Measurements from ENCODE around the gene NUB1.

NUB1 gene

GRCh38 chr7:151348970-151349369, 7.4 kb downstream of the NUB1 start:
- Mint-ChIP-seq H3K27ac (peak overlapping the region; percentile 97), H3K4me3 (peak overlapping the region; percentile 83), H3K36me3 (peaks cover 11% of the 10 kb centered on the region), H3K4me1 (ENCODE audit: low read depth) (peaks cover 57% of the 10 kb centered on the region), H3K27me3 (no peaks in the 10 kb centered on the region), H3K9me3 (ENCODE audit: low read depth) (no peaks in the 10 kb centered on the region)

GRCh38 chr7:151349507-151349853, 7.9 kb downstream of the NUB1 start:
- H3K27ac Mint-ChIP-seq: peak overlapping the region; percentile 97
- H3K4me1 Mint-ChIP-seq (ENCODE audit: low read depth): peaks cover 57% of the 10 kb centered on the region
- H3K27me3 Mint-ChIP-seq: no peaks in the 10 kb centered on the region
- no peaks in the 10 kb centered on the region for H3K9me3 Mint-ChIP-seq (ENCODE audit: low read depth)
- peaks cover 11% of the 10 kb centered on the region for H3K36me3 Mint-ChIP-seq
- H3K4me3 Mint-ChIP-seq: peak overlapping the region; percentile 83

- H3K4me3 Mint-ChIP-seq: peak overlapping the region; percentile 81
- peaks cover 52% of the 10 kb centered on the region for H3K4me1 Mint-ChIP-seq (ENCODE audit: low read depth)
- peaks cover 10% of the 10 kb centered on the region for H3K36me3 Mint-ChIP-seq
These were observed 9.4 kb downstream of the NUB1 start for GRCh38 chr7:151351027-151351426.

GRCh38 chr7:151351967-151352366, 10.4 kb downstream of the NUB1 start:
- peaks cover 15% of the 10 kb centered on the region for H3K36me3 Mint-ChIP-seq
- H3K4me1 Mint-ChIP-seq (ENCODE audit: low read depth): peaks cover 46% of the 10 kb centered on the region

More at GRCh38 chr7:151351027-151351426, 9.4 kb downstream of the NUB1 start:
- H3K27ac Mint-ChIP-seq: peak overlapping the region; percentile 97
- H3K9me3 Mint-ChIP-seq (ENCODE audit: low read depth): no peaks in the 10 kb centered on the region
- H3K27me3 Mint-ChIP-seq: no peaks in the 10 kb centered on the region

GRCh38 chr7:151352512-151352911, 10.9 kb downstream of the NUB1 start:
- H3K4me1 Mint-ChIP-seq (ENCODE audit: low read depth): peaks cover 44% of the 10 kb centered on the region
- peaks cover 15% of the 10 kb centered on the region for H3K36me3 Mint-ChIP-seq
- no peak overlapping the region for H3K4me3 Mint-ChIP-seq
- H3K27me3 Mint-ChIP-seq: no peaks in the 10 kb centered on the region
- no peaks in the 10 kb centered on the region for H3K9me3 Mint-ChIP-seq (ENCODE audit: low read depth)
- H3K27ac Mint-ChIP-seq: peak overlapping the region; percentile 97

More at GRCh38 chr7:151351967-151352366, 10.4 kb downstream of the NUB1 start:
- Mint-ChIP-seq H3K9me3 (ENCODE audit: low read depth) (no peaks in the 10 kb centered on the region), H3K27ac (peak overlapping the region; percentile 97), H3K4me3 (peak overlapping the region; percentile 81), H3K27me3 (no peaks in the 10 kb centered on the region)

- no peak overlapping the region for H3K4me3 Mint-ChIP-seq
- no peaks in the 10 kb centered on the region for H3K27me3 Mint-ChIP-seq
- no peak overlapping the region for H3K27ac Mint-ChIP-seq
- H3K36me3 Mint-ChIP-seq: peaks cover 23% of the 10 kb centered on the region
- H3K9me3 Mint-ChIP-seq (ENCODE audit: low read depth): no peaks in the 10 kb centered on the region
- peaks cover 5% of the 10 kb centered on the region for H3K4me1 Mint-ChIP-seq (ENCODE audit: low read depth)
These were observed 19.8 kb downstream of the NUB1 start for GRCh38 chr7:151361193-151361959.

GRCh38 chr7:151363182-151363581, 21.6 kb downstream of the NUB1 start:
- H3K27ac Mint-ChIP-seq: no peak overlapping the region
- H3K36me3 Mint-ChIP-seq: peaks cover 21% of the 10 kb centered on the region
- no peaks in the 10 kb centered on the region for H3K9me3 Mint-ChIP-seq (ENCODE audit: low read depth)
- no peak overlapping the region for H3K4me3 Mint-ChIP-seq
- peaks cover 8% of the 10 kb centered on the region for H3K4me1 Mint-ChIP-seq (ENCODE audit: low read depth)
- no peaks in the 10 kb centered on the region for H3K27me3 Mint-ChIP-seq

- Mint-ChIP-seq H3K27ac (no peak overlapping the region), H3K27me3 (no peaks in the 10 kb centered on the region)
These were observed 24.7 kb downstream of the NUB1 start for GRCh38 chr7:151366166-151366879.

GRCh38 chr7:151366880-151367222, 25.2 kb downstream of the NUB1 start:
- H3K4me3 Mint-ChIP-seq: no peak overlapping the region
- H3K27ac Mint-ChIP-seq: no peak overlapping the region
- peaks cover 13% of the 10 kb centered on the region for H3K4me1 Mint-ChIP-seq (ENCODE audit: low read depth)
- no peaks in the 10 kb centered on the region for H3K27me3 Mint-ChIP-seq
- H3K36me3 Mint-ChIP-seq: peaks cover 19% of the 10 kb centered on the region
- H3K9me3 Mint-ChIP-seq (ENCODE audit: low read depth): no peaks in the 10 kb centered on the region

More at GRCh38 chr7:151366166-151366879, 24.7 kb downstream of the NUB1 start:
- Mint-ChIP-seq H3K4me1 (ENCODE audit: low read depth) (peaks cover 13% of the 10 kb centered on the region), H3K9me3 (ENCODE audit: low read depth) (no peaks in the 10 kb centered on the region), H3K36me3 (peaks cover 20% of the 10 kb centered on the region), H3K4me3 (no peak overlapping the region)

GRCh38 chr7:151367284-151367683, 25.7 kb downstream of the NUB1 start:
- no peak overlapping the region for H3K4me3 Mint-ChIP-seq
- peaks cover 18% of the 10 kb centered on the region for H3K36me3 Mint-ChIP-seq
- no peak overlapping the region for H3K27ac Mint-ChIP-seq
- H3K9me3 Mint-ChIP-seq (ENCODE audit: low read depth): no peaks in the 10 kb centered on the region
- H3K27me3 Mint-ChIP-seq: no peaks in the 10 kb centered on the region
- H3K4me1 Mint-ChIP-seq (ENCODE audit: low read depth): peaks cover 13% of the 10 kb centered on the region

- Mint-ChIP-seq H3K9me3 (ENCODE audit: low read depth) (no peaks in the 10 kb centered on the region), H3K4me1 (ENCODE audit: low read depth) (peaks cover 13% of the 10 kb centered on the region), H3K36me3 (peaks cover 12% of the 10 kb centered on the region), H3K27me3 (no peaks in the 10 kb centered on the region), H3K4me3 (no peak overlapping the region), H3K27ac (no peak overlapping the region)
These were observed 26.5 kb downstream of the NUB1 start for GRCh38 chr7:151368136-151368571.

GRCh38 chr7:151371266-151371665, 29.7 kb downstream of the NUB1 start:
- no peaks in the 10 kb centered on the region for H3K9me3 Mint-ChIP-seq (ENCODE audit: low read depth)
- no peak overlapping the region for H3K4me3 Mint-ChIP-seq
- no peaks in the 10 kb centered on the region for H3K27me3 Mint-ChIP-seq
- H3K4me1 Mint-ChIP-seq (ENCODE audit: low read depth): peaks cover 9% of the 10 kb centered on the region
- H3K36me3 Mint-ChIP-seq: peaks cover 11% of the 10 kb centered on the region
- no peak overlapping the region for H3K27ac Mint-ChIP-seq

GRCh38 chr7:151372612-151373265, 31.1 kb downstream of the NUB1 start:
- H3K9me3 Mint-ChIP-seq (ENCODE audit: low read depth): no peaks in the 10 kb centered on the region
- peak overlapping the region; percentile 41 for H3K27ac Mint-ChIP-seq
- H3K27me3 Mint-ChIP-seq: no peaks in the 10 kb centered on the region
- no peak overlapping the region for H3K4me3 Mint-ChIP-seq
- peaks cover 11% of the 10 kb centered on the region for H3K36me3 Mint-ChIP-seq
- peaks cover 9% of the 10 kb centered on the region for H3K4me1 Mint-ChIP-seq (ENCODE audit: low read depth)

GRCh38 chr7:151373599-151373998, 32.0 kb downstream of the NUB1 start:
- H3K4me1 Mint-ChIP-seq (ENCODE audit: low read depth): peaks cover 1% of the 10 kb centered on the region
- peaks cover 11% of the 10 kb centered on the region for H3K36me3 Mint-ChIP-seq
- no peak overlapping the region for H3K4me3 Mint-ChIP-seq
- no peak overlapping the region for H3K27ac Mint-ChIP-seq
- no peaks in the 10 kb centered on the region for H3K9me3 Mint-ChIP-seq (ENCODE audit: low read depth)
- no peaks in the 10 kb centered on the region for H3K27me3 Mint-ChIP-seq

- Mint-ChIP-seq H3K4me1 (ENCODE audit: low read depth) (no peaks in the 10 kb centered on the region), H3K36me3 (peaks cover 11% of the 10 kb centered on the region), H3K27me3 (no peaks in the 10 kb centered on the region), H3K9me3 (ENCODE audit: low read depth) (no peaks in the 10 kb centered on the region), H3K27ac (no peak overlapping the region), H3K4me3 (no peak overlapping the region)
These were observed 32.5 kb downstream of the NUB1 start for GRCh38 chr7:151374139-151374538.

All from activated naive CD8-positive, alpha-beta T cell (primary cell).